ENCODE measurements around the gene ZNF71.
"Not testable (repeated sequence)": the region's sequence is repeated elsewhere in the genome, so short reads cannot be mapped to it uniquely, and the experiment has no call there.

ZNF71 gene

GRCh38 chr19:56622374-56622773 is 27.3 kb downstream of the ZNF71 start:
- DNase-seq (ENCODE audit: low read depth in 2 of 2): no peak

- DNase-seq (ENCODE audit: low read depth in 2 of 2): no peak
Measured at GRCh38 chr19:56623006-56623405, 27.9 kb downstream of the ZNF71 start.

GRCh38 chr19:56625708-56626107 is 30.6 kb downstream of the ZNF71 start:
- DNase-seq (ENCODE audit: low read depth in 2 of 2): no peak

- no peak for DNase-seq (ENCODE audit: low read depth in 2 of 2)
Measured at GRCh38 chr19:56633021-56633420, 37.9 kb downstream of the ZNF71 start.

- DNase-seq (ENCODE audit: low read depth in 2 of 2): no peak
Measured at GRCh38 chr19:56637976-56638555, 43.0 kb downstream of the ZNF71 start.

- DNase-seq (ENCODE audit: low read depth in 2 of 2): no peak
Measured at GRCh38 chr19:56639217-56639616, 44.1 kb downstream of the ZNF71 start.

GRCh38 chr19:56642711-56643459 is 47.8 kb downstream of the ZNF71 start, which contains the start of gene SMIM17:
Gene SMIM17 (plus strand): TSS chr19:56643159. CDS start chr19:56645668, 2,509 bp downstream.
- DNase-seq (ENCODE audit: low read depth in 2 of 2): no peak

- DNase-seq (ENCODE audit: low read depth in 2 of 2): no peak
Measured at GRCh38 chr19:56643460-56643955, 48.4 kb downstream of the ZNF71 start.

GRCh38 chr19:56654151-56654550 is 59.0 kb downstream of the ZNF71 start:
- no peak for DNase-seq (ENCODE audit: low read depth in 2 of 2)

GRCh38 chr19:56660381-56661107 is 65.4 kb downstream of the ZNF71 start:
- DNase-seq (ENCODE audit: low read depth in 2 of 2): no peak

GRCh38 chr19:56661248-56661647 is 66.1 kb downstream of the ZNF71 start:
- DNase-seq (ENCODE audit: low read depth in 2 of 2): no peak

GRCh38 chr19:56663931-56664500 is 68.9 kb downstream of the ZNF71 start:
- no peak for DNase-seq (ENCODE audit: low read depth in 2 of 2)

- no peak for DNase-seq (ENCODE audit: low read depth in 2 of 2)
Measured at GRCh38 chr19:56664511-56664910, 69.4 kb downstream of the ZNF71 start.

GRCh38 chr19:56667311-56667870 is 72.3 kb downstream of the ZNF71 start:
- no peak for DNase-seq (ENCODE audit: low read depth in 2 of 2)

- DNase-seq (ENCODE audit: low read depth in 2 of 2): no peak
Measured at GRCh38 chr19:56668676-56669075, 73.6 kb downstream of the ZNF71 start.

GRCh38 chr19:56670401-56670960 is 75.4 kb downstream of the ZNF71 start:
- DNase-seq (ENCODE audit: low read depth in 2 of 2): no peak

- DNase-seq (ENCODE audit: low read depth in 2 of 2): no peak
Measured at GRCh38 chr19:56670961-56671612, 76.0 kb downstream of the ZNF71 start.

- DNase-seq (ENCODE audit: low read depth in 2 of 2): peak; percentile 50 to 69
Measured at GRCh38 chr19:56671613-56671994, 76.5 kb downstream of the ZNF71 start, which contains the start of gene ZNF835. Gene ZNF835 (minus strand): TSS chr19:56671757. CDS start chr19:56665198, 6,559 bp downstream.

- not testable (repeated sequence) for DNase-seq (ENCODE audit: low read depth in 2 of 2)
Measured at GRCh38 chr19:56672610-56673009, 77.5 kb downstream of the ZNF71 start.
